CD14-positive monocyte (primary cell): ENCODE results near the gene BEST1. TPM values are rescaled to one million over a fixed set of nuclear protein-coding genes. Genes with fewer than 3 reads are reported as not detected.

Source experiments
- DNase-seq, 3 donors: peaks; one replicate each; pipeline ENCODE4 v3.0.0-alpha.2; 2011 to 2022
- H2AFZ ChIP-seq: 2 replicates; pipeline ENCODE4 v1.6.0; 2012; ENCODE audit warnings: mild to moderate bottlenecking, low read depth, low read length, inconsistent platforms; ENCODE audit not compliant: insufficient read depth, poor library complexity, severe bottlenecking
- H3K27ac ChIP-seq, 2 donors: 1 replicate in 1 of 2; 2 replicates in 1 of 2; pipeline ENCODE4 v1.5.1; 2012 to 2013; ENCODE audit warnings: low read length in 2 of 2, control low read depth in 1 of 2, inconsistent platforms in 1 of 2, low read depth in 1 of 2, mild to moderate bottlenecking in 1 of 2
- H3K27me3 ChIP-seq, 2 donors: one replicate each; pipeline versions ENCODE4 v1.6.0 to v1.6.1; 2011 to 2013; ENCODE audit warnings: low read length in 2 of 2; ENCODE audit not compliant: control insufficient read depth in 2 of 2, insufficient read depth in 2 of 2
- H3K36me3 ChIP-seq, 2 donors: replicated peaks in 1 of 2; 1 replicate in 1 of 2; 2 replicates in 1 of 2; pipeline versions ENCODE4 v1.5.1 to v1.6.1; 2012 to 2013; ENCODE audit warnings: low read length in 2 of 2, control low read depth in 1 of 2, inconsistent platforms in 1 of 2, mild to moderate bottlenecking in 1 of 2; ENCODE audit not compliant: insufficient read depth in 2 of 2, control insufficient read depth in 1 of 2
- H3K4me1 ChIP-seq, 2 donors: 1 replicate in 1 of 2; 2 replicates in 1 of 2; pipeline versions ENCODE4 v1.5.1 to v1.6.1; 2012 to 2013; ENCODE audit warnings: low read length in 2 of 2, control low read depth in 1 of 2, inconsistent platforms in 1 of 2, mild to moderate bottlenecking in 1 of 2, moderate library complexity in 1 of 2; ENCODE audit not compliant: insufficient read depth in 2 of 2, control insufficient read depth in 1 of 2
- H3K4me2 ChIP-seq: replicated peaks from 2 replicates; pipeline ENCODE3; 2012; ENCODE audit warnings: low read length, moderate library complexity, mild to moderate bottlenecking; ENCODE audit not compliant: poor library complexity, severe bottlenecking; ENCODE audit errors: extremely low read depth
- H3K4me3 ChIP-seq, 3 experiments: fragments of 200-600 bp in 1 of 3; sonication (generic) in 1 of 3; replicated peaks in 1 of 3; 1 replicate in 2 of 3; 2 replicates in 1 of 3; pipeline ENCODE4 v1.5.1; 2011 to 2013; ENCODE audit warnings: low read length in 3 of 3, mild to moderate bottlenecking in 3 of 3, control low read depth in 2 of 3, low read depth in 2 of 3, inconsistent platforms in 1 of 3, moderate library complexity in 1 of 3
- H3K79me2 ChIP-seq: 2 replicates; pipeline ENCODE4 v1.6.0; 2012; ENCODE audit warnings: mild to moderate bottlenecking, control low read depth, inconsistent platforms, low read length, moderate library complexity; ENCODE audit not compliant: insufficient read depth
- H3K9ac ChIP-seq: 2 replicates; pipeline ENCODE4 v1.6.0; 2017; ENCODE audit warnings: low read length, mild to moderate bottlenecking; ENCODE audit not compliant: insufficient read depth, poor library complexity, severe bottlenecking
- H3K9me3 ChIP-seq, 2 donors: replicated peaks in 1 of 2; 1 replicate in 1 of 2; 2 replicates in 1 of 2; pipeline versions ENCODE4 v1.5.1 to v1.6.1; 2012 to 2013; ENCODE audit warnings: low read length in 2 of 2, control low read depth in 1 of 2; ENCODE audit not compliant: control insufficient read depth in 1 of 2, insufficient read depth in 1 of 2
- H4K20me1 ChIP-seq: 2 replicates; pipeline ENCODE4 v1.6.0; 2012; ENCODE audit warnings: mild to moderate bottlenecking, low read length, control low read depth, moderate library complexity; ENCODE audit not compliant: insufficient read depth
- H3K27ac Mint-ChIP-seq, 7 donors: one replicate each; pipeline ENCODE4 v1.8.0; 2020; ENCODE audit warnings: mild to moderate bottlenecking in 7 of 7, mixed read lengths in 7 of 7, moderate library complexity in 6 of 7, inconsistent platforms in 2 of 7
- H3K27me3 Mint-ChIP-seq, 3 donors: one replicate each; pipeline ENCODE4 v1.8.0; 2021 to 2022; ENCODE audit warnings: low read depth in 3 of 3, mild to moderate bottlenecking in 3 of 3, mixed read lengths in 3 of 3, moderate library complexity in 3 of 3, inconsistent platforms in 1 of 3
- H3K36me3 Mint-ChIP-seq, 2 donors: one replicate each; pipeline ENCODE4 v1.8.0; 2020; ENCODE audit warnings: mixed read lengths in 2 of 2, inconsistent platforms in 1 of 2, mild to moderate bottlenecking in 1 of 2
- H3K4me1 Mint-ChIP-seq: one replicate; pipeline ENCODE4 v1.8.0; 2020; ENCODE audit warnings: mild to moderate bottlenecking, mixed read lengths
- H3K4me3 Mint-ChIP-seq, 2 donors: one replicate each; pipeline ENCODE4 v1.8.0; 2020; ENCODE audit warnings: mild to moderate bottlenecking in 2 of 2, mixed read lengths in 2 of 2, moderate library complexity in 1 of 2
- H3K9me3 Mint-ChIP-seq, 7 donors: one replicate each; pipeline ENCODE4 v1.8.0; 2020 to 2022; ENCODE audit warnings: mixed read lengths in 7 of 7, mild to moderate bottlenecking in 6 of 7, moderate library complexity in 6 of 7, inconsistent platforms in 2 of 7
- CTCF ChIP-seq: fragments of 200-600 bp; IDR thresholded peaks from one replicate; pipeline ENCODE4 v1.8.0; 2022; ENCODE audit warnings: antibody characterized with exemption, mild to moderate bottlenecking
- WGBS: methylation state at CpG from one replicate; pipeline ENCODE4 v1.1.5; 2013; ENCODE audit warnings: missing lambda C conversion rate; ENCODE audit not compliant: insufficient coverage; 5-methylcytosine and 5-hydroxymethylcytosine counted together
- intact Hi-C, 2 donors: fragments of 100-400 bp; cut with micrococcal nuclease; formaldehyde crosslinking; loops; one replicate each; pipeline versions ENCODE4 v1.15.0 to v1.15.1; 2023
- polyA plus RNA-seq, 3 donors: library from polyadenylated mRNA; depleted of rRNA in 1 of 3; unstranded in 2 of 3; stranded (reverse) in 1 of 3; fragments of 300-500 nt in 2 of 3; fragments of >200 nt in 1 of 3; fragmentation: Illumina TruSeq in 2 of 3; gene quantifications; 1 replicate in 2 of 3; 2 replicates in 1 of 3; pipeline ENCODE4 v1.2.3, GENCODE V29; 2012 to 2021

BEST1 gene
- polyA plus RNA-seq, 3 donors: 5.9 to 24.9 (median 7.4) TPM

- Mint-ChIP-seq H3K4me1 (peaks cover 35% of the 10 kb centered on the region), H3K36me3 (peaks cover 0 to 5% of the 10 kb centered on the region in 2 donors), H3K27me3 (peaks cover 3 to 10% (median 6%) of the 10 kb centered on the region in 3 donors), H3K4me3 (no peak overlapping the region), H3K27ac (peak overlapping the region in 1 of 7 donors; percentile 3), H3K9me3 (peaks cover 6 to 20% (median 11%) of the 10 kb centered on the region in 7 donors)
- Histone ChIP-seq H2AFZ (no peak overlapping the region), H3K9ac (no peak overlapping the region), H3K9me3 (no peaks in the 10 kb centered on the region), H3K36me3 (no peaks in the 10 kb centered on the region), H3K4me1 (peaks cover 19 to 27% of the 10 kb centered on the region in 2 donors), H3K27ac (no peak overlapping the region), H3K4me2 (no peak overlapping the region), H3K27me3 (no peaks in the 10 kb centered on the region), H3K4me3 (no peak overlapping the region), H3K79me2 (no peaks in the 10 kb centered on the region), H4K20me1 (no peaks in the 10 kb centered on the region)
- intact Hi-C loops: loop anchor here in 1 of 2 donors (5.0 kb wide), 1 partner anchor 34 kb away; no protein-coding TSS in a partner anchor
- WGBS: 100% methylated on average over 1 of the region's 1 CpG
- TF ChIP-seq CTCF: no peak
- DNase-seq: no peak
These were observed 33.3 kb downstream of the BEST1 start for GRCh38 chr11:61983419-61983818.

- no peaks in the 10 kb centered on the region for H3K9me3 ChIP-seq
- no peak for TF ChIP-seq CTCF
- no peak overlapping the region for H3K4me3 ChIP-seq
- no peak overlapping the region for H3K27ac ChIP-seq
- H4K20me1 ChIP-seq: no peaks in the 10 kb centered on the region
- no CpG with 5 or more reads among the region's 5 CpGs for WGBS
- H3K36me3 Mint-ChIP-seq: peaks cover 0 to 3% of the 10 kb centered on the region in 2 donors
- H3K79me2 ChIP-seq: no peaks in the 10 kb centered on the region
- peaks cover 11 to 17% of the 10 kb centered on the region in 2 donors for H3K4me1 ChIP-seq
- peaks cover 2 to 10% (median 3%) of the 10 kb centered on the region in 3 donors for H3K27me3 Mint-ChIP-seq
- no peak for DNase-seq
- H3K27me3 ChIP-seq: no peaks in the 10 kb centered on the region
- H3K4me2 ChIP-seq: no peak overlapping the region
- H3K9ac ChIP-seq: no peak overlapping the region
- H3K36me3 ChIP-seq: no peaks in the 10 kb centered on the region
- H3K9me3 Mint-ChIP-seq: peaks cover 8 to 24% (median 13%) of the 10 kb centered on the region in 7 donors
- H2AFZ ChIP-seq: no peak overlapping the region
- H3K4me3 Mint-ChIP-seq: no peak overlapping the region
- peak overlapping the region in 2 of 7 donors; percentile 13 to 54 for H3K27ac Mint-ChIP-seq
- intact Hi-C loops: no loop called here
- H3K4me1 Mint-ChIP-seq: peaks cover 22% of the 10 kb centered on the region
These were observed 35.7 kb downstream of the BEST1 start for GRCh38 chr11:61985869-61986268.
